WTC11 (cell line): ENCODE results near the gene SNX10. TPM values are rescaled to one million over a fixed set of nuclear protein-coding genes. Genes with fewer than 3 reads are reported as not detected.

Source experiments
- ATAC-seq: fragments of 200-7000 bp; cut with Tn5 transposase; 2 replicates; pipeline ENCODE4 v1.10.0; 2021; ENCODE audit warnings: mild to moderate bottlenecking, moderate library complexity
- CTCF ChIA-PET: fragments of 300-600 bp; sonication (Branson Sonifier 250); formaldehyde crosslinking; loops from one replicate; lab custom pipeline; 2021; ENCODE audit warnings: antibody characterized with exemption; lab: Charles Lee
- POLR2A ChIA-PET: fragments of 350-600 bp; sonication (Branson Sonifier 250); formaldehyde crosslinking; loops from one replicate; lab custom pipeline; 2021; ENCODE audit warnings: antibody characterized with exemption; lab: Charles Lee
- DNase-seq: peaks from one replicate; pipeline ENCODE4 v3.0.0; 2021; ENCODE audit warnings: low spot score
- H3K27ac Mint-ChIP-seq: 2 replicates; pipeline ENCODE4 v1.8.0; 2021; ENCODE audit warnings: mixed read lengths
- H3K27me3 Mint-ChIP-seq: 2 replicates; pipeline ENCODE4 v1.8.0; 2021; ENCODE audit warnings: low read depth, mild to moderate bottlenecking, moderate library complexity, mixed read lengths
- H3K36me3 Mint-ChIP-seq: 2 replicates; pipeline ENCODE4 v1.8.0; 2021; ENCODE audit warnings: mixed read lengths
- H3K4me1 Mint-ChIP-seq: 2 replicates; pipeline ENCODE4 v1.8.0; 2022; ENCODE audit warnings: mixed read lengths
- H3K4me3 Mint-ChIP-seq: 2 replicates; pipeline ENCODE4 v1.8.0; 2021; ENCODE audit warnings: mild to moderate bottlenecking, moderate library complexity, mixed read lengths
- H3K9me3 Mint-ChIP-seq: 2 replicates; pipeline ENCODE4 v1.8.0; 2021; ENCODE audit warnings: mixed read lengths
- CREB1 ChIP-seq: sonication (generic); formaldehyde crosslinking; IDR thresholded peaks from 2 replicates; pipeline ENCODE4 v1.8.0; 2023; ENCODE audit warnings: mild to moderate bottlenecking, missing genetic modification reagents
- ELF4 ChIP-seq: sonication (generic); formaldehyde crosslinking; IDR thresholded peaks from 2 replicates; pipeline ENCODE4 v1.8.1; 2022; ENCODE audit warnings: low read depth, mild to moderate bottlenecking, moderate library complexity, missing genetic modification reagents
- ETV6 ChIP-seq: sonication (generic); formaldehyde crosslinking; IDR thresholded peaks from 2 replicates; pipeline ENCODE4 v1.8.1; 2022; ENCODE audit warnings: mild to moderate bottlenecking, missing genetic modification reagents
- JAZF1 ChIP-seq: fragments of 250-450 bp; sonication (Bioruptor Pico); IDR thresholded peaks from 2 replicates; pipeline ENCODE4 v1.9.0; 2021; ENCODE audit warnings: moderate library complexity, mild to moderate bottlenecking, inconsistent platforms
- KAT7 ChIP-seq: sonication (generic); formaldehyde crosslinking; IDR thresholded peaks from 2 replicates; pipeline ENCODE4 v1.8.1; 2023; ENCODE audit warnings: missing genetic modification reagents, mild to moderate bottlenecking, borderline replicate concordance
- NR1H2 ChIP-seq: sonication (generic); formaldehyde crosslinking; IDR thresholded peaks from 2 replicates; pipeline ENCODE4 v1.9.0; 2021; ENCODE audit warnings: mild to moderate bottlenecking, moderate library complexity, missing genetic modification reagents
- NR3C1 ChIP-seq: sonication (generic); formaldehyde crosslinking; conservative IDR thresholded peaks from 2 replicates; pipeline ENCODE4 v1.8.1; 2023; ENCODE audit warnings: low read depth, mild to moderate bottlenecking, missing genetic modification reagents
- ZNF138 ChIP-seq: sonication (generic); formaldehyde crosslinking; conservative IDR thresholded peaks from 2 replicates; pipeline ENCODE4 v1.8.1; 2022; ENCODE audit warnings: mild to moderate bottlenecking, moderate library complexity, missing genetic modification reagents
- ZNF317 ChIP-seq: sonication (generic); formaldehyde crosslinking; IDR thresholded peaks from 2 replicates; pipeline ENCODE4 v1.8.1; 2023; ENCODE audit warnings: low read depth, mild to moderate bottlenecking, moderate library complexity, missing genetic modification reagents, borderline replicate concordance
- total RNA-seq: library from RNA; stranded (reverse); gene quantifications from 3 replicates; pipeline ENCODE4 v1.2.3, GENCODE V29; 2021
- TF ChIP-seq, protein P1 (sequence below): sonication (generic); formaldehyde crosslinking; conservative IDR thresholded peaks from 2 replicates; pipeline ENCODE4 v1.8.1; 2023; ENCODE audit warnings: mild to moderate bottlenecking, low read depth, missing genetic modification reagents, moderate library complexity
- TF ChIP-seq, protein P2 (sequence below): sonication (generic); formaldehyde crosslinking; IDR thresholded peaks from 2 replicates; pipeline ENCODE4 v1.8.1; 2023; ENCODE audit warnings: mild to moderate bottlenecking, missing genetic modification reagents
- TF ChIP-seq, protein P3 (sequence below): sonication (generic); formaldehyde crosslinking; IDR thresholded peaks from 2 replicates; pipeline ENCODE4 v1.8.0; 2022; ENCODE audit warnings: mild to moderate bottlenecking, missing genetic modification reagents
- TF ChIP-seq, protein P4 (sequence below): fragments of 250-450 bp; sonication (Bioruptor Pico); IDR thresholded peaks from 2 replicates; pipeline ENCODE4 v1.9.0; 2021; ENCODE audit warnings: mild to moderate bottlenecking, borderline replicate concordance

SNX10 gene
- total RNA-seq, 1 experiment from 2014 or later: 10.8 TPM

DNA sequence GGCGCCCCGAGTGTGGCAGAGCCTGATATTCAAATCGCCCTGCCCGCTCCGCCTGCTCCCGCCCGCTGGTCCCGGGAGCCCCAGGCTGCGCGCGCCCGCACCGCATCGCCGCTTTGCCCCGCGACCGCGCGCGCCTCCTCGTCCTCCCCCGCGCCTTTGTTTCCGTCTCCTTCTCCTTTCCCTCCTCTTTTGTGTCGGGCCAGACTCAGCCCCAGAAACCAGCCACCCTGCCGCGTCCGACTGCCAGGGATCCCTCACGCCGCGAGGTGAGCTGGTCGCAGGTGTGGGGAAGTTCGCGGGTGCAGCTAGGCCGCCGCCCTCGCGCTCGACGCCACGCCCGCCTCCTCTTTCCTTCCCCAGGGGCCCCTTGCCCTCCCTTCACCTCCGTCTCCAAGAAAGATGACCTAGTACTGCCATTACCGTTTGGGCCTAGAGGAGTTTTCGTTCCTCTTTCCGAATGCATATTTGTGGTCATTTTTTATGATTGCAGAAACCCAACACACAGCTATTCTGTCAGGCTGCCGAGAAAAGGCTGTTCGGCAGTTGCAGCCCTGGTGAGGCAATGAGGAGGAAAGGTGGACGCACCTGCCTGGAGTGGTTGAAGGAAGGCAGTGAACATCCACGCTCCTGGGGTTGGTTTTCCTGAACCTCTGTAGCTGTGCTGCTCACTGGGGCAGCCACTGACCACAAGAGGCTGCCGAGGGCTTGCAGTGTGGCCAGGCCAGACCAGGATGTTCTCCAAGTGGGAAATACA, 107.3 kb downstream of the SNX10 start (continued):
- TF ChIP-seq, protein P1, sequence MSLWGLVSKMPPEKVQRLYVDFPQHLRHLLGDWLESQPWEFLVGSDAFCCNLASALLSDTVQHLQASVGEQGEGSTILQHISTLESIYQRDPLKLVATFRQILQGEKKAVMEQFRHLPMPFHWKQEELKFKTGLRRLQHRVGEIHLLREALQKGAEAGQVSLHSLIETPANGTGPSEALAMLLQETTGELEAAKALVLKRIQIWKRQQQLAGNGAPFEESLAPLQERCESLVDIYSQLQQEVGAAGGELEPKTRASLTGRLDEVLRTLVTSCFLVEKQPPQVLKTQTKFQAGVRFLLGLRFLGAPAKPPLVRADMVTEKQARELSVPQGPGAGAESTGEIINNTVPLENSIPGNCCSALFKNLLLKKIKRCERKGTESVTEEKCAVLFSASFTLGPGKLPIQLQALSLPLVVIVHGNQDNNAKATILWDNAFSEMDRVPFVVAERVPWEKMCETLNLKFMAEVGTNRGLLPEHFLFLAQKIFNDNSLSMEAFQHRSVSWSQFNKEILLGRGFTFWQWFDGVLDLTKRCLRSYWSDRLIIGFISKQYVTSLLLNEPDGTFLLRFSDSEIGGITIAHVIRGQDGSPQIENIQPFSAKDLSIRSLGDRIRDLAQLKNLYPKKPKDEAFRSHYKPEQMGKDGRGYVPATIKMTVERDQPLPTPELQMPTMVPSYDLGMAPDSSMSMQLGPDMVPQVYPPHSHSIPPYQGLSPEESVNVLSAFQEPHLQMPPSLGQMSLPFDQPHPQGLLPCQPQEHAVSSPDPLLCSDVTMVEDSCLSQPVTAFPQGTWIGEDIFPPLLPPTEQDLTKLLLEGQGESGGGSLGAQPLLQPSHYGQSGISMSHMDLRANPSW: no peak
- TF ChIP-seq KAT7 (CRISPR knock-in tag) (no peak; the same call in 1 of the 2 replicates), ETV6 (peak; percentile 50; the same call in 1 of the 2 replicates), NR3C1 (CRISPR knock-in tag) (no peak), ZNF138 (CRISPR knock-in tag) (0 out of 2 replicates have a peak, but pooled peaks have one; percentile 81)
- TF ChIP-seq, protein P2, sequence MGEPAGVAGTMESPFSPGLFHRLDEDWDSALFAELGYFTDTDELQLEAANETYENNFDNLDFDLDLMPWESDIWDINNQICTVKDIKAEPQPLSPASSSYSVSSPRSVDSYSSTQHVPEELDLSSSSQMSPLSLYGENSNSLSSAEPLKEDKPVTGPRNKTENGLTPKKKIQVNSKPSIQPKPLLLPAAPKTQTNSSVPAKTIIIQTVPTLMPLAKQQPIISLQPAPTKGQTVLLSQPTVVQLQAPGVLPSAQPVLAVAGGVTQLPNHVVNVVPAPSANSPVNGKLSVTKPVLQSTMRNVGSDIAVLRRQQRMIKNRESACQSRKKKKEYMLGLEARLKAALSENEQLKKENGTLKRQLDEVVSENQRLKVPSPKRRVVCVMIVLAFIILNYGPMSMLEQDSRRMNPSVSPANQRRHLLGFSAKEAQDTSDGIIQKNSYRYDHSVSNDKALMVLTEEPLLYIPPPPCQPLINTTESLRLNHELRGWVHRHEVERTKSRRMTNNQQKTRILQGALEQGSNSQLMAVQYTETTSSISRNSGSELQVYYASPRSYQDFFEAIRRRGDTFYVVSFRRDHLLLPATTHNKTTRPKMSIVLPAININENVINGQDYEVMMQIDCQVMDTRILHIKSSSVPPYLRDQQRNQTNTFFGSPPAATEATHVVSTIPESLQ (CRISPR knock-in tag): no peak
- TF ChIP-seq, protein P3, sequence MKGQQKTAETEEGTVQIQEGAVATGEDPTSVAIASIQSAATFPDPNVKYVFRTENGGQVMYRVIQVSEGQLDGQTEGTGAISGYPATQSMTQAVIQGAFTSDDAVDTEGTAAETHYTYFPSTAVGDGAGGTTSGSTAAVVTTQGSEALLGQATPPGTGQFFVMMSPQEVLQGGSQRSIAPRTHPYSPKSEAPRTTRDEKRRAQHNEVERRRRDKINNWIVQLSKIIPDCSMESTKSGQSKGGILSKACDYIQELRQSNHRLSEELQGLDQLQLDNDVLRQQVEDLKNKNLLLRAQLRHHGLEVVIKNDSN (CRISPR knock-in tag): no peak

DNA sequence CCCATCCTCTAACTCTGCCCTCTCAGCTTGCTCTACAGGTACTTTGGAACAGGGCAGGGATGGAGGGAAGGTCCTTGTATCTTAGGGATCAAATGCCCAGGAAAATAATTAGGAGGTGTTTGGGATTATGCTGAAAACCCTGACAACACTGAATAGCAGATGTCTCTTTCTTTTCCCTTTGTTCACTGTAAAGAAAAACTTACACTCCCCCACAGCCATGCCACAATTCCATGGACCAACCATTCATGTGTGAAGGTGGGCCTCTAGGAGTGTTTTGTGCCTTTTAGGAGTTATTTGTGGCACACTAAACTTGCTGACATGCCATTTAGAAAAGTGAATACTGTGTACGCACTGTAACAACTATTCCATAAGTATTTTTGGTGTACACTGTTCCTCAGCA, 108.1 kb downstream of the SNX10 start:
- DNase-seq (no peak), ATAC-seq (no peak)
- Mint-ChIP-seq H3K4me1 (peaks cover 34% of the 10 kb centered on the region), H3K27me3 (peaks cover 10% of the 10 kb centered on the region), H3K36me3 (peaks cover 2% of the 10 kb centered on the region; the same call in 1 of the 2 replicates), H3K27ac (no peak overlapping the region), H3K9me3 (peaks cover 3% of the 10 kb centered on the region; the same call in 1 of the 2 replicates), H3K4me3 (peak overlapping the region; percentile 93)
- POLR2A ChIA-PET: no interaction called here
- TF ChIP-seq ZNF317 (CRISPR knock-in tag) (no peak), CREB1 (CRISPR knock-in tag) (no peak), NR1H2 (CRISPR knock-in tag) (no peak), ELF4 (CRISPR knock-in tag) (no peak), KAT7 (CRISPR knock-in tag) (no peak), JAZF1 (CRISPR knock-in tag) (no peak)
- TF ChIP-seq, protein P4, sequence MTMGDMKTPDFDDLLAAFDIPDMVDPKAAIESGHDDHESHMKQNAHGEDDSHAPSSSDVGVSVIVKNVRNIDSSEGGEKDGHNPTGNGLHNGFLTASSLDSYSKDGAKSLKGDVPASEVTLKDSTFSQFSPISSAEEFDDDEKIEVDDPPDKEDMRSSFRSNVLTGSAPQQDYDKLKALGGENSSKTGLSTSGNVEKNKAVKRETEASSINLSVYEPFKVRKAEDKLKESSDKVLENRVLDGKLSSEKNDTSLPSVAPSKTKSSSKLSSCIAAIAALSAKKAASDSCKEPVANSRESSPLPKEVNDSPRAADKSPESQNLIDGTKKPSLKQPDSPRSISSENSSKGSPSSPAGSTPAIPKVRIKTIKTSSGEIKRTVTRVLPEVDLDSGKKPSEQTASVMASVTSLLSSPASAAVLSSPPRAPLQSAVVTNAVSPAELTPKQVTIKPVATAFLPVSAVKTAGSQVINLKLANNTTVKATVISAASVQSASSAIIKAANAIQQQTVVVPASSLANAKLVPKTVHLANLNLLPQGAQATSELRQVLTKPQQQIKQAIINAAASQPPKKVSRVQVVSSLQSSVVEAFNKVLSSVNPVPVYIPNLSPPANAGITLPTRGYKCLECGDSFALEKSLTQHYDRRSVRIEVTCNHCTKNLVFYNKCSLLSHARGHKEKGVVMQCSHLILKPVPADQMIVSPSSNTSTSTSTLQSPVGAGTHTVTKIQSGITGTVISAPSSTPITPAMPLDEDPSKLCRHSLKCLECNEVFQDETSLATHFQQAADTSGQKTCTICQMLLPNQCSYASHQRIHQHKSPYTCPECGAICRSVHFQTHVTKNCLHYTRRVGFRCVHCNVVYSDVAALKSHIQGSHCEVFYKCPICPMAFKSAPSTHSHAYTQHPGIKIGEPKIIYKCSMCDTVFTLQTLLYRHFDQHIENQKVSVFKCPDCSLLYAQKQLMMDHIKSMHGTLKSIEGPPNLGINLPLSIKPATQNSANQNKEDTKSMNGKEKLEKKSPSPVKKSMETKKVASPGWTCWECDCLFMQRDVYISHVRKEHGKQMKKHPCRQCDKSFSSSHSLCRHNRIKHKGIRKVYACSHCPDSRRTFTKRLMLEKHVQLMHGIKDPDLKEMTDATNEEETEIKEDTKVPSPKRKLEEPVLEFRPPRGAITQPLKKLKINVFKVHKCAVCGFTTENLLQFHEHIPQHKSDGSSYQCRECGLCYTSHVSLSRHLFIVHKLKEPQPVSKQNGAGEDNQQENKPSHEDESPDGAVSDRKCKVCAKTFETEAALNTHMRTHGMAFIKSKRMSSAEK (CRISPR knock-in tag): no peak
- TF ChIP-seq, protein P3 (CRISPR knock-in tag): no peak
- CTCF ChIA-PET: no interaction called here
